NCI-H1092 (cell line): ENCODE measurements around the gene NUMB.
A peak's percentile ranks its signal among the peaks of the same experiment; 100 is the strongest.
"Not testable (repeated sequence)": the region's sequence is repeated elsewhere in the genome, so short reads cannot be mapped to it uniquely, and the experiment has no call there.

ENCODE experiments used
- DNase-seq: peaks from one replicate; lab custom pipeline; 2025; lab: John Stamatoyannopoulos, UW

The NUMB gene

DNA sequence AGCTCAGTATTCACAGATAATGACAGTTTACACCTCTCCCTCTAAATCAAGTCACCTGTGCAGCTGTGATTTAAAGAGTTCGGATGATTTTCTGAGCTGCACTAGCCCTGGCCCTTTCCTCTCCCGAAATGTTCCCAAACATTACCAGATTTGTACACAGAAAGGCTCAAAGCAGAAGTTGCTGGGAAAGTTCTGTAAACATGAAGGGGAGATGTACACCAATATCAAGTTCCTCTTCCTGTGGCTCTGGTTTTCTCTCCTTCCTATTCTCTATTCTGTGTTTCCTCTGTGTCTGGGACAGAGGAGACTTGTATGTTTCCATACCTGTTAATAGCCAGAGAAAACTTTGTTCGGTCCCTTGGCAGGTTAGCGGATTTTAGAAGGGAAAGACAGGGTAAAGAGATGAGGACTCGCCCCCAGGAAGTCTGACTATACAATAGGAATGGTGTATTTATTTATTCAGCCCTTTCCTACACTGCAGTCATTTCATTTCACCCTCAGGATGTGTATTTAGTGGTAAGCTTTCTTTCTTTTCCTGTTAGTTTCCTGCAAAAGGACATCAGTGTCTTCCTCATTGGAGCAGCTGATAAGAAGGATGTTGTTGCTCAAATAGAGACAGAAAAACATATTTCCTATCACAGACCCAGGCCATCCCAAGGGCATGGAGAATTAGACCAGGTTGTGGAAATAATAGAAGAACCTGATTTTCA lies 7.6 kb upstream of the NUMB start:
- no peak for DNase-seq

- no peak for DNase-seq
Measured at GRCh38 chr14:73463411-73463810, 5.1 kb upstream of the NUMB start.

- DNase-seq = no peak
Measured at GRCh38 chr14:73462815-73463214, 4.5 kb upstream of the NUMB start.

GRCh38 chr14:73462048-73462715 lies 3.8 kb upstream of the NUMB start:
- peak; percentile 81 for DNase-seq

- no peak for DNase-seq
Measured at GRCh38 chr14:73461478-73462047, 3.2 kb upstream of the NUMB start.

GRCh38 chr14:73460691-73461127 lies 2.4 kb upstream of the NUMB start:
- no peak for DNase-seq

GRCh38 chr14:73459959-73460358 lies 1.6 kb upstream of the NUMB start:
- no peak for DNase-seq

GRCh38 chr14:73457924-73458182 lies 493 bp downstream of the NUMB start:
- no peak for DNase-seq

- DNase-seq = no peak
Measured at GRCh38 chr14:73457041-73457923, 1.1 kb downstream of the NUMB start.

DNA sequence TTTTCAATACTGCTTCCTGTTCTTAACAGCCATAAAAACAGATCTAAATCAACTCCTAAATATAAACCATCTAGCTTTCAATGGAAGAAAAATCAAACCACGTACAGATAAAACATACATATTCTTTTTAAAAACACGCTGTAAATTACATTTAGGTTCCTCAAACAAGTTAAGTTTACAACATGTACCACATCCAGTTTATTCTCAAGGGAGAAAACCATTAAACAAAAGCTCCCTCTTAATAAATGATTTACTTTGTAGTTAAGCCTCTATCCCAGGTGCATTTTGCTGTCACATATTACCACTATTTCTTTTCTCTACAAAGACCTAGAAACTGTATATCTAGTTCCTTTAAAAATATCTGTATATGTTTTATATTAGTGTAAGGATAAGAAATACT lies 3.1 kb downstream of the NUMB start:
- DNase-seq = no peak

DNA sequence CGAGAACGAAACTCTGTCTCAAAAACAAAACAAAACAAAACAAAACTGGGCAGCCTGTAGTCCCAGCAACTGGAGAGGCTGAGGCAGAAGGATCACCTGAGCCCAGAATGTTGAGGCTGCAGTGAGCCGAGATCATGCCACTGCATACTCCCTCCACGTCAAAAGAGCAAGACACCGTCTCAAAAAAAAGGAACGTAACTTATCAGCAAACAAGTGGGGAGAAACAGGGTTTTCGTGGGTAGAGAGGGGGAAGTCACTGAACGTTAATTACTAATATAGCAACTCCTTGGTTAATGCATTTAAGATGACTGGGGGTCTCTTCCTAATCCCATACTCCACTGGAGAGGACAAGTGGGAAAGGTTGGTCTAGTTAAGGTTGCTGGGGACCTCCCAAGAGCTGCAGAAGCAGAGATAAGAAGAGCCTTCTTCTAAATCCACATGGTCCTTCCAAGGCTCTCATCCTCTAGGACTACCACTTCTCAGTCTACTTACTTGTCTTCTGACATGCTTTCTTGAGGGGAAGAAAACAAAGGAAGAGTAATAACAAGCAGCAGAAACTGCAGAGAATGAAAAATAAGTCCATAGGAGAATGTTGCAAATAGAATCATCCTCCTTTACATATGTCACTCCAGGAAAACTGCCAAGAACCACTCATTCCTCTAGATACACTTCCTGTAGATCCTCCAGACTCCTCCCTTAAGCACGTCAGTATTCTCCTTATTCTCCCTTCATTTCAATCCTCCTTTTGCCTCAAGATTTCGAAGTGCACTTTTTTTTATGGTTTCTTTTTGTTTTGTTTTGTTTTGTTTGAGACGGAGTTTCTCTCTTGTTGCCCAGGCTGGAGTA lies 5.8 kb downstream of the NUMB start:
- no peak for DNase-seq

- no peak for DNase-seq
Measured at GRCh38 chr14:73443758-73444157, 14.6 kb downstream of the NUMB start.

DNA sequence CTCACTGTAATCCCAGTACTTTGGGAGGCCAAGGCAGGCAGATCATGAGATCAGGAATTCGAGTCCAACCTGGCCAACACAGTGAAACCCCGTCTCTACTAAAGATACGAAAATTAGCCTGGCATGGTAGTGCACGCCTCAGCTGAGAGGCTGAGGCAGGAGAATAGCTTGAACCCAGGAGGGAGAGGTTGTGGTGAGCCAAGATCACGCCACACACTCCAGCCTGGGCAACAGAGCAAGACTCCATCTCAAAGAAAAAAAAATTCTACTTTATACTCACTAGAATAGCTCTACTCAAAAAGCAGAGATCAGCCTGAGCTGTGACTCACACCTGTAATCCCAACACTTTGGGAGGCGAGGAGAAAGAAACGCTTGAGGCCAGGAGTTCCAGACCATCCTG lies 17.1 kb downstream of the NUMB start:
- no peak for DNase-seq

DNA sequence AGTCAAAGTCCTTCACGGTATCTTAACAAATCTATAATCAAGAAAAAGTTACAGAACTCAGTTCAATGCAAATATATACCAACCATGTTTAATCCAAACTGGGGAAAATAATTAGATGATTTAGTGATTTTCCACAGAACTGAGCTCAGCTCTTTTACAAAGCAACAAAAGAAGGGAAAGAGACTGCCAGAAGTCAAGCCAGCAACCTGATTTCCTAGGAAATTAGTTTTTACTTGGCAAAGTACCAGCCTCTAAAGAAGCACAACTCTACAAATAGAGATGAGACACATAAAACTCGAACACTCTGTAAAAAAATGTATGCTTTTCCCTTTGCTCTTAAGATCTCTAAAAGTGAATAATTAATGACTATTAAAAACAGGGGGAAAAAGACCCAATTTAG lies 19.4 kb downstream of the NUMB start:
- no peak for DNase-seq

- no peak for DNase-seq
Measured at GRCh38 chr14:73437206-73437605, 21.1 kb downstream of the NUMB start.

DNA sequence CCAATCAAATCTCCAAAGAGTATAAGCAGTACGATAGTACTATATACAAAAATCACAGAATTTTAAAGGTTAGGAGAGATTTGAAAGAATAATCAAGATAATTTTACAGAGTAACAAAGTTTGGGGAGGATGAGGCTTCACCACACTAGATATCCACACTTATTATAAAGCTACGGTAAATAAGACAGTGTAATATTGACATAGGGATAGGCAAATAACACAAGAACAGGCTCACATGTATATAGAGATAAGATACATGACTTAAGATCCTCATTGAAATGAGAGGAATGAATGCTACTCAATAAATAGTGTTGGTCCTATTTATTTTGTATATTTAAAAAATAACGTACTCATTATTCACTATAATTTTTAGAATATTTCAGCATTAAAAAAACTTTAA lies 26.2 kb downstream of the NUMB start:
- DNase-seq = no peak

DNA sequence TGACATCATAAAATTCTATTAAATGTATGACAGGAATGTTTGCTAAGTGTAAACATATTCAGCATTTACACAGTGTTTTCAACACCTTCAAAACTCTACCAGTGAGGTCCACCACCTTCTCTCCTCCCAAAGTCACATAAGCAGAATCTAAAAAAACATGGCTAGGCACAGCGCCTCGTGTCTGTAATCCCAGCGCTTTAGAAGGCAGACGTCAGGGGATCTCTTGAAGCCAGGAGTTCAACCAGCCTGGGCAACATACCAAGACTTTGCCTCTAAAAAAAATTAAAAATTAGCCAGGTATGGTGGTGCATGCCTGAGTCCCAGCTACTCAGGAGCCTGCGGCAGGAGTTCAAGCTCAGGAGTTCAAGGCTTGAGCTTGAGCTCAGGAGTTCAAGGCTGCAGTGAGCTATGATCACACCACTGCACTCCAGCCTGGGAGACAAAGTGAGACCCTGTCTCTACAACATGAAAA lies 30.0 kb downstream of the NUMB start:
- no peak for DNase-seq

GRCh38 chr14:73427516-73428264 lies 30.7 kb downstream of the NUMB start:
- DNase-seq = no peak

GRCh38 chr14:73426877-73427276 lies 31.5 kb downstream of the NUMB start:
- no peak for DNase-seq

GRCh38 chr14:73424453-73424852 lies 33.9 kb downstream of the NUMB start:
- DNase-seq = no peak

GRCh38 chr14:73423092-73423491 lies 35.3 kb downstream of the NUMB start:
- not testable (repeated sequence) for DNase-seq
